HEK293 (cell line): ENCODE data around the gene UBE3B.
A peak's percentile ranks its signal among the peaks of the same experiment; 100 is the strongest.

ENCODE experiments used
- CTCF ChIA-PET: fragments of 350-600 bp; formaldehyde crosslinking; extraction: SDS; loops from one replicate; lab custom pipeline; 2021; ENCODE audit warnings: antibody characterized with exemption; lab: Yijun Ruan, JAX
- POLR2A ChIA-PET: fragments of 300-600 bp; formaldehyde crosslinking; extraction: SDS; loops from one replicate; lab custom pipeline; 2020; ENCODE audit warnings: antibody characterized with exemption, inconsistent platforms; lab: Yijun Ruan, JAX
- H3K27ac ChIP-seq: fragments of 200-500 bp; sonication (Bioruptor generic); 2 replicates; pipeline ENCODE4 v1.5.1; 2014; ENCODE audit warnings: low read depth, low read length, control low read depth, inconsistent platforms; ENCODE audit errors: extremely low read depth
- H3K36me3 ChIP-seq, 2 experiments: fragments of 200-500 bp in 1 of 2; sonication (Bioruptor generic) in 1 of 2; 1 replicate in 1 of 2; 2 replicates in 1 of 2; pipeline ENCODE4 v1.5.1; 2014 to 2017; ENCODE audit warnings: inconsistent platforms in 2 of 2, low read length in 2 of 2; ENCODE audit not compliant: control insufficient read depth in 2 of 2, insufficient read depth in 1 of 2
- H3K4me1 ChIP-seq: fragments of 200-500 bp; sonication (Bioruptor generic); 2 replicates; pipeline ENCODE4 v1.5.1; 2014; ENCODE audit warnings: mild to moderate bottlenecking, low read length, inconsistent platforms; ENCODE audit not compliant: control insufficient read depth, insufficient read depth
- H3K4me3 ChIP-seq: 2 replicates; pipeline ENCODE4 v1.5.1; 2011; ENCODE audit warnings: low read depth, mild to moderate bottlenecking, control low read depth, low read length, moderate library complexity
- H3K9me3 ChIP-seq: fragments of 200-500 bp; sonication (Bioruptor generic); 2 replicates; pipeline ENCODE4 v1.5.1; 2014; ENCODE audit warnings: low read depth, low read length, inconsistent platforms; ENCODE audit not compliant: control insufficient read depth, insufficient read depth
- EGR2 ChIP-seq: fragments of 450-650 bp; formaldehyde crosslinking; IDR thresholded peaks from 2 replicates; pipeline ENCODE4 v1.5.1; 2016; ENCODE audit warnings: low read depth, missing biosample characterization, missing genetic modification characterization
- HOXA7 ChIP-seq: sonication (generic); formaldehyde crosslinking; IDR thresholded peaks from 2 replicates; pipeline ENCODE4 v1.8.1; 2022; ENCODE audit warnings: missing genetic modification reagents, borderline replicate concordance
- KLF9 ChIP-seq: fragments of 450-650 bp; formaldehyde crosslinking; IDR thresholded peaks from 2 replicates; pipeline ENCODE4 v1.5.1; 2016; ENCODE audit warnings: missing biosample characterization, missing genetic modification characterization, low read depth
- SALL2 ChIP-seq: fragments of 450-650 bp; formaldehyde crosslinking; IDR thresholded peaks from 2 replicates; pipeline ENCODE4 v1.5.0; 2017; ENCODE audit warnings: missing biosample characterization, mild to moderate bottlenecking, missing genetic modification characterization, borderline replicate concordance
- TCF7L2 ChIP-seq: IDR thresholded peaks from 2 replicates; pipeline ENCODE4 v1.6.1; 2011; ENCODE audit warnings: low read depth, mild to moderate bottlenecking, inconsistent platforms, low read length, moderate library complexity, borderline replicate concordance
- ZFP3 ChIP-seq: fragments of 450-650 bp; formaldehyde crosslinking; IDR thresholded peaks from 2 replicates; pipeline ENCODE4 v1.5.1; 2016; ENCODE audit warnings: low read depth, missing biosample characterization, missing genetic modification characterization
- ZIC2 ChIP-seq: fragments of 450-650 bp; formaldehyde crosslinking; IDR thresholded peaks from 2 replicates; pipeline ENCODE4 v1.5.1; 2016; ENCODE audit warnings: missing biosample characterization, missing genetic modification characterization
- ZNF133 ChIP-seq: fragments of 450-650 bp; formaldehyde crosslinking; IDR thresholded peaks from 2 replicates; pipeline ENCODE4 v1.5.1; 2016; ENCODE audit warnings: missing biosample characterization, missing genetic modification characterization
- ZNF155 ChIP-seq: fragments of 450-650 bp; formaldehyde crosslinking; IDR thresholded peaks from 2 replicates; pipeline ENCODE4 v1.5.1; 2016; ENCODE audit warnings: missing biosample characterization, missing genetic modification characterization
- ZNF184 ChIP-seq: fragments of 450-650 bp; IDR thresholded peaks from 2 replicates; pipeline ENCODE4 v1.5.1; 2018; ENCODE audit warnings: missing biosample characterization, mild to moderate bottlenecking, missing genetic modification characterization
- ZNF202 ChIP-seq: fragments of 450-650 bp; formaldehyde crosslinking; IDR thresholded peaks from 2 replicates; pipeline ENCODE4 v1.5.1; 2016; ENCODE audit warnings: missing biosample characterization, missing genetic modification characterization, borderline replicate concordance
- ZNF335 ChIP-seq: fragments of 450-650 bp; formaldehyde crosslinking; conservative IDR thresholded peaks from 2 replicates; pipeline ENCODE4 v1.5.1; 2016; ENCODE audit warnings: missing biosample characterization, missing genetic modification characterization
- ZNF350 ChIP-seq: fragments of 450-650 bp; formaldehyde crosslinking; IDR thresholded peaks from 2 replicates; pipeline ENCODE4 v1.5.0; 2017; ENCODE audit warnings: missing biosample characterization, mild to moderate bottlenecking, missing genetic modification characterization
- ZNF433 ChIP-seq: fragments of 450-650 bp; formaldehyde crosslinking; IDR thresholded peaks from 2 replicates; pipeline ENCODE4 v1.5.1; 2016; ENCODE audit warnings: missing biosample characterization, missing genetic modification characterization, low read depth
- ZNF473 ChIP-seq: fragments of 450-650 bp; formaldehyde crosslinking; IDR thresholded peaks from 2 replicates; pipeline ENCODE4 v1.5.1; 2017; ENCODE audit warnings: missing biosample characterization, missing genetic modification characterization
- ZNF514 ChIP-seq: fragments of 450-650 bp; formaldehyde crosslinking; IDR thresholded peaks from 2 replicates; pipeline ENCODE4 v1.5.1; 2016; ENCODE audit warnings: missing biosample characterization, missing genetic modification characterization
- ZNF558 ChIP-seq: fragments of 450-650 bp; formaldehyde crosslinking; IDR thresholded peaks from 2 replicates; pipeline ENCODE4 v1.5.1; 2016; ENCODE audit warnings: missing biosample characterization, missing genetic modification characterization
- ZNF596 ChIP-seq: fragments of 450-650 bp; IDR thresholded peaks from 2 replicates; pipeline ENCODE4 v1.5.0; 2018; ENCODE audit warnings: missing biosample characterization, mild to moderate bottlenecking, missing genetic modification characterization, moderate library complexity
- ZNF629 ChIP-seq: fragments of 450-650 bp; formaldehyde crosslinking; IDR thresholded peaks from 2 replicates; pipeline ENCODE4 v1.5.1; 2017; ENCODE audit warnings: missing biosample characterization, missing genetic modification characterization
- ZNF654 ChIP-seq: fragments of 450-650 bp; formaldehyde crosslinking; IDR thresholded peaks from 2 replicates; pipeline ENCODE4 v1.5.1; 2016; ENCODE audit warnings: low read depth, missing biosample characterization, missing genetic modification characterization
- ZNF776 ChIP-seq: fragments of 450-650 bp; formaldehyde crosslinking; IDR thresholded peaks from 2 replicates; pipeline ENCODE4 v1.5.0; 2017; ENCODE audit warnings: missing biosample characterization, missing genetic modification characterization, borderline replicate concordance
- TF ChIP-seq, protein P1 (sequence below): fragments of 450-650 bp; formaldehyde crosslinking; conservative IDR thresholded peaks from 2 replicates; pipeline ENCODE4 v1.5.1; 2016; ENCODE audit warnings: low read depth, missing biosample characterization, missing genetic modification characterization
- TF ChIP-seq, protein P2 (sequence below): fragments of 450-650 bp; formaldehyde crosslinking; IDR thresholded peaks from 2 replicates; pipeline ENCODE4 v1.5.1; 2016; ENCODE audit warnings: missing biosample characterization, missing genetic modification characterization

UBE3B gene

DNA sequence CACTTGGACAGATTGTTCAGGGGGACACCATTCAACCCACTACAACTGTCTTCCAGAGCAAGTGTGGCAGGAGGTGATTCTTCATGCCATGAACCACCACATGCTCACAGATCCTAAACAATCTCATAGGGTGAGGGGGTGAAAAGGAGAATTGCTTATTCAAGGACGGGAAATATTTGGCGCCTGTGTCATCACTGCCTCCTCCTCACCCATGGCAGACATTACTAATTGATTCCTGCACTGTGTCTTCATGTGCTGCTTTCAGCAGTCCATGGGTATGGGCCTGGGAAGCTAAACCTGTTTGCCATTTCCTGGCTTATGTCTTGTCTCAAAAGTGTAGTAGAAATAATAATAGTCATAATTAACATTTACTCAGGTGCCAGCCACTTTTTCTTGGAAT is 64.6 kb downstream of the UBE3B start (continued):
- TF ChIP-seq, protein P1, sequence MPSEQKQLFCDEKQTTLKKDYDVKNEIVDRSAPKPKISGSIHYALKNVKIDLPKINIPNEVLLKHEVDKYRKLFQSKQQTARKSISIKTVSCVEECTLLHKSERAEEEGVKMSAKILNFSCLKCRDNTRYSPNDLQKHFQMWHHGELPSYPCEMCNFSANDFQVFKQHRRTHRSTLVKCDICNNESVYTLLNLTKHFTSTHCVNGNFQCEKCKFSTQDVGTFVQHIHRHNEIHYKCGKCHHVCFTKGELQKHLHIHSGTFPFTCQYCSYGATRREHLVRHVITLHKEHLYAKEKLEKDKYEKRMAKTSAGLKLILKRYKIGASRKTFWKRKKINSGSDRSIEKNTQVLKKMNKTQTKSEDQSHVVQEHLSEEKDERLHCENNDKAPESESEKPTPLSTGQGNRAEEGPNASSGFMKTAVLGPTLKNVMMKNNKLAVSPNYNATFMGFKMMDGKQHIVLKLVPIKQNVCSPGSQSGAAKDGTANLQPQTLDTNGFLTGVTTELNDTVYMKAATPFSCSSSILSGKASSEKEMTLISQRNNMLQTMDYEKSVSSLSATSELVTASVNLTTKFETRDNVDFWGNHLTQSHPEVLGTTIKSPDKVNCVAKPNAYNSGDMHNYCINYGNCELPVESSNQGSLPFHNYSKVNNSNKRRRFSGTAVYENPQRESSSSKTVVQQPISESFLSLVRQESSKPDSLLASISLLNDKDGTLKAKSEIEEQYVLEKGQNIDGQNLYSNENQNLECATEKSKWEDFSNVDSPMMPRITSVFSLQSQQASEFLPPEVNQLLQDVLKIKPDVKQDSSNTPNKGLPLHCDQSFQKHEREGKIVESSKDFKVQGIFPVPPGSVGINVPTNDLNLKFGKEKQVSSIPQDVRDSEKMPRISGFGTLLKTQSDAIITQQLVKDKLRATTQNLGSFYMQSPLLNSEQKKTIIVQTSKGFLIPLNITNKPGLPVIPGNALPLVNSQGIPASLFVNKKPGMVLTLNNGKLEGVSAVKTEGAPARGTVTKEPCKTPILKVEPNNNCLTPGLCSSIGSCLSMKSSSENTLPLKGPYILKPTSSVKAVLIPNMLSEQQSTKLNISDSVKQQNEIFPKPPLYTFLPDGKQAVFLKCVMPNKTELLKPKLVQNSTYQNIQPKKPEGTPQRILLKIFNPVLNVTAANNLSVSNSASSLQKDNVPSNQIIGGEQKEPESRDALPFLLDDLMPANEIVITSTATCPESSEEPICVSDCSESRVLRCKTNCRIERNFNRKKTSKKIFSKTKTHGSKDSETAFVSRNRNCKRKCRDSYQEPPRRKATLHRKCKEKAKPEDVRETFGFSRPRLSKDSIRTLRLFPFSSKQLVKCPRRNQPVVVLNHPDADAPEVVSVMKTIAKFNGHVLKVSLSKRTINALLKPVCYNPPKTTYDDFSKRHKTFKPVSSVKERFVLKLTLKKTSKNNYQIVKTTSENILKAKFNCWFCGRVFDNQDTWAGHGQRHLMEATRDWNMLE (tag by site-specific recombination) = no peak
- no peak for TF ChIP-seq ZNF433 (tag by site-specific recombination)
- TF ChIP-seq, all 188 proteins: peak for 2

DNA sequence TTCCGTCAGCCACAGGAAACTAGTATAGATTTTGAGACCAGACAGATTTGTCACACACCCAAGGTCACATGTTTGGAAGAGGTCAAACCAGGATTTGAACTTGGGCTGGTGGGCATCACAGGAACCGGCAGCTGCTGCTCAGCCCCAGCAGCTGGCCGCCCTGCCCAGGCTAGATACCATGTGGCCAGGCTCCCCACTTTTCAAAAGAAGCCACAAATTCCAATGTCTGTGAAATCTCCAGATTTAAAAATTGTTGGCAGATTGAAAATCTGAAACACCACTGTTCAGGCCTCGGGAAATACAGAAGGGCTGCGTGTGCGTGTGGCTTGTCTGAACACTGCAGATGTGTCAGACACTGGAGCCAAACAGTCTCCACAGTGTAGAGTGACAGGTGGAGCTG is 65.4 kb downstream of the UBE3B start:
- Histone ChIP-seq H3K36me3 (no peaks in the 10 kb centered on the region), H3K9me3 (no peaks in the 10 kb centered on the region), H3K4me3 (no peak overlapping the region), H3K27ac (no peak overlapping the region), H3K4me1 (no peaks in the 10 kb centered on the region)
- ChIA-PET CTCF (interaction anchor here (0.6 to 1.2 kb wide), 2 partner anchors 24 to 160 kb away, joined by 3 read pairs; no protein-coding TSS in a partner anchor), POLR2A (no interaction called here)
- TF ChIP-seq ZNF155 (no peak), HOXA7 (no peak), ZNF202 (no peak), KLF9 (tag by site-specific recombination) (no peak), ZNF473 (tag by site-specific recombination) (no peak), ZNF558 (tag by site-specific recombination) (no peak), ZNF335 (tag by site-specific recombination) (no peak), ZNF629 (tag by site-specific recombination) (no peak)

DNA sequence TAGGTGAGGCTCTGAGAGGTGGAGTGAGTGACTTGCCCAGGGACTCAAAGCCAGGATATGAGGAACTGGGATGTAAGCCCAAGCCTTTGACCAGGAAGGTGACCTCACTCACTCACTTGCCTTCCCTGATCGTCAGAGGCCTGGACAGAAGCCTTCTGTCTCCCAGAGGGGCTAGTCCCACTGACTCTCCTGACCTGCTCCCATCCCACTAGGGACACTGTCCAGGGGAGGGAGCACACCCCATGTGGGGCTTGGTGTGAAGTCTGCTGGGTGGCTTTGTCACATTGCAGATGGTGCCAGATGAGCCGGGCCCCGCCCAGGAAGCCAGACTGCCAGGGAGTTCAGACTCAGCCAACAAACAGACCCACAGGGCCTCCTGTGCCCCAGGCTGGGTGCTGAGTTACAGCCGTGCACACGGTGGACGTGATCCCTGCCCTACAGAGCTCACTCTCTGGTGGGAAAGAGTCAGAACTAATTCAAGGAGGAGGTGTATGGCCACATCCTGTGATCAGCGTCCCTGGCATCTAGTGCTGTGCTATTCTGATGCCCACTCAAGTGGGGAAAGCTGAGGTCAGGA is 67.6 kb downstream of the UBE3B start:
- TF ChIP-seq ZNF596 (no peak), ZNF133 (tag by site-specific recombination) (no peak), ZIC2 (tag by site-specific recombination) (peak; percentile 53)
- ChIA-PET POLR2A (interaction anchor here (0.8 kb wide), 1 partner anchor 20 kb away, joined by 3 read pairs; no protein-coding TSS in a partner anchor), CTCF (no interaction called here)
- Histone ChIP-seq H3K4me1 (no peaks in the 10 kb centered on the region), H3K9me3 (no peaks in the 10 kb centered on the region), H3K4me3 (no peak overlapping the region), H3K27ac (no peak overlapping the region), H3K36me3 (no peaks in the 10 kb centered on the region)

DNA sequence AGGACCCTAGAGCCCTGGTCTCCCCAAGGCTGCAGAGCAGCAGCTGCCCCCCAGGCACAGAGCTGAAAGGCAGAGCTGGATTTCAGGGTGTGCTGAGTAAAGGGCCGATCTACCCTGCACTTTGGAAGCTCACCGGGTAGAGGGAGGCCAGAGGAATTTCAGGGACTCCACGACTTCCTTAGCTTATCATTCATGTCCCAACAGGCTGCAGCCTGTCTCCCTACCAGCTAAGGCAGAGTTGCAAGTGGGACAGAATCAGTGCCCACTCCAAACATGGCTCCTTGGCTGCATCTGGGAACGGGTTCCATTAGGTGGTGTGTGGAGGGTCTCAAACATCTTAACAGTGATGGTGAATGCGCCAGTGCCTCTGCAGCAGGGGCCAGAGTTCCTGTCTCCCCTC is 68.4 kb downstream of the UBE3B start:
- Histone ChIP-seq H3K36me3 (no peaks in the 10 kb centered on the region), H3K27ac (no peak overlapping the region), H3K9me3 (no peaks in the 10 kb centered on the region), H3K4me1 (no peaks in the 10 kb centered on the region), H3K4me3 (no peak overlapping the region)
- POLR2A ChIA-PET = interaction anchor here (0.8 kb wide), 1 partner anchor 21 kb away, joined by 3 read pairs; no protein-coding TSS in a partner anchor
- CTCF ChIA-PET = no interaction called here
- no peak for TF ChIP-seq TCF7L2
- no peak for TF ChIP-seq ZNF350 (tag by site-specific recombination)
- TF ChIP-seq ZNF654 (tag by site-specific recombination) = no peak
- TF ChIP-seq, protein P2, sequence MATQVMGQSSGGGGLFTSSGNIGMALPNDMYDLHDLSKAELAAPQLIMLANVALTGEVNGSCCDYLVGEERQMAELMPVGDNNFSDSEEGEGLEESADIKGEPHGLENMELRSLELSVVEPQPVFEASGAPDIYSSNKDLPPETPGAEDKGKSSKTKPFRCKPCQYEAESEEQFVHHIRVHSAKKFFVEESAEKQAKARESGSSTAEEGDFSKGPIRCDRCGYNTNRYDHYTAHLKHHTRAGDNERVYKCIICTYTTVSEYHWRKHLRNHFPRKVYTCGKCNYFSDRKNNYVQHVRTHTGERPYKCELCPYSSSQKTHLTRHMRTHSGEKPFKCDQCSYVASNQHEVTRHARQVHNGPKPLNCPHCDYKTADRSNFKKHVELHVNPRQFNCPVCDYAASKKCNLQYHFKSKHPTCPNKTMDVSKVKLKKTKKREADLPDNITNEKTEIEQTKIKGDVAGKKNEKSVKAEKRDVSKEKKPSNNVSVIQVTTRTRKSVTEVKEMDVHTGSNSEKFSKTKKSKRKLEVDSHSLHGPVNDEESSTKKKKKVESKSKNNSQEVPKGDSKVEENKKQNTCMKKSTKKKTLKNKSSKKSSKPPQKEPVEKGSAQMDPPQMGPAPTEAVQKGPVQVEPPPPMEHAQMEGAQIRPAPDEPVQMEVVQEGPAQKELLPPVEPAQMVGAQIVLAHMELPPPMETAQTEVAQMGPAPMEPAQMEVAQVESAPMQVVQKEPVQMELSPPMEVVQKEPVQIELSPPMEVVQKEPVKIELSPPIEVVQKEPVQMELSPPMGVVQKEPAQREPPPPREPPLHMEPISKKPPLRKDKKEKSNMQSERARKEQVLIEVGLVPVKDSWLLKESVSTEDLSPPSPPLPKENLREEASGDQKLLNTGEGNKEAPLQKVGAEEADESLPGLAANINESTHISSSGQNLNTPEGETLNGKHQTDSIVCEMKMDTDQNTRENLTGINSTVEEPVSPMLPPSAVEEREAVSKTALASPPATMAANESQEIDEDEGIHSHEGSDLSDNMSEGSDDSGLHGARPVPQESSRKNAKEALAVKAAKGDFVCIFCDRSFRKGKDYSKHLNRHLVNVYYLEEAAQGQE (tag by site-specific recombination) = no peak
- TF ChIP-seq ZNF514 (tag by site-specific recombination) = no peak
- no peak for TF ChIP-seq SALL2 (tag by site-specific recombination)
- TF ChIP-seq EGR2 = no peak
- TF ChIP-seq ZFP3 (tag by site-specific recombination) = no peak
- no peak for TF ChIP-seq ZNF184 (tag by site-specific recombination)
- TF ChIP-seq ZNF776 = no peak
